OCI-LY3 (cell line): ENCODE results near the gene TRIM15.
A peak's percentile ranks its signal among the peaks of the same experiment; 100 is the strongest.

Source experiments
- H2AFZ ChIP-seq: fragments of 200-600, 300-600 bp; shearing (Covaris generic); 2 replicates; pipeline ENCODE4 v1.6.0; 2014; ENCODE audit warnings: antibody characterized with exemption, low read depth, low read length
- H3K27ac ChIP-seq: fragments of 200-600, 300-600 bp; sonication (generic); 2 replicates; pipeline ENCODE4 v1.5.1; 2014; ENCODE audit warnings: mild to moderate bottlenecking, low read length, moderate library complexity, mixed read lengths
- H3K27me3 ChIP-seq: fragments of 200-600, 300-600 bp; sonication (generic); 2 replicates; pipeline ENCODE4 v1.6.1; 2014; ENCODE audit warnings: low read depth, low read length, mixed read lengths
- H3K36me3 ChIP-seq: fragments of 200-600, 300-600 bp; sonication (generic); replicated peaks from 2 replicates; pipeline ENCODE3; 2014; ENCODE audit warnings: low read depth, low read length, mixed read lengths
- H3K4me1 ChIP-seq: fragments of 300-600, 200-600 bp; sonication (generic); 2 replicates; pipeline ENCODE4 v1.6.1; 2014; ENCODE audit warnings: low read length, mixed read lengths
- H3K4me2 ChIP-seq: fragments of 200-600, 300-600 bp; sonication (generic); 2 replicates; pipeline ENCODE4 v1.6.1; 2014; ENCODE audit warnings: low read length, mixed read lengths
- H3K4me3 ChIP-seq: fragments of 300-600, 200-600 bp; sonication (generic); 2 replicates; pipeline ENCODE4 v1.5.1; 2014; ENCODE audit warnings: antibody characterized with exemption, mild to moderate bottlenecking, low read length, moderate library complexity
- H3K79me2 ChIP-seq: fragments of 300-600, 200-600 bp; shearing (Covaris generic); 2 replicates; pipeline ENCODE4 v1.6.1; 2014; ENCODE audit warnings: mild to moderate bottlenecking, low read length, mixed read lengths
- H3K9ac ChIP-seq: fragments of 300-600, 200-600 bp; shearing (Covaris generic); 2 replicates; pipeline ENCODE4 v1.6.0; 2014; ENCODE audit warnings: mild to moderate bottlenecking, low read length, moderate library complexity
- H3K9me3 ChIP-seq: fragments of 200-600, 300-600 bp; shearing (Covaris generic); 2 replicates; pipeline ENCODE4 v1.6.1; 2014; ENCODE audit warnings: low read length, mixed read lengths; ENCODE audit not compliant: insufficient read depth
- H4K20me1 ChIP-seq: fragments of 200-600, 300-600 bp; sonication (generic); 2 replicates; pipeline ENCODE4 v1.6.1; 2016; ENCODE audit warnings: low read length, mixed read lengths; ENCODE audit not compliant: insufficient read depth
- CTCF ChIP-seq: fragments of 200-600, 300-600 bp; sonication (generic); IDR thresholded peaks from 2 replicates; pipeline ENCODE4 v1.5.1; 2014; ENCODE audit warnings: antibody characterized with exemption, low read length, low read depth
- EZH2phosphoT487 ChIP-seq: fragments of 200-600 bp; shearing (Covaris generic); IDR thresholded peaks from 2 replicates; pipeline ENCODE4 v1.6.1; 2018; ENCODE audit warnings: antibody characterized with exemption, mixed run types, low read depth

The TRIM15 gene

GRCh38 chr6:30157999-30158398 lies 5.3 kb upstream of the TRIM15 start:
- Histone ChIP-seq H2AFZ (no peak overlapping the region), H4K20me1 (no peaks in the 10 kb centered on the region), H3K4me1 (peaks cover 29% of the 10 kb centered on the region), H3K4me3 (no peak overlapping the region), H3K36me3 (no peaks in the 10 kb centered on the region), H3K9me3 (no peaks in the 10 kb centered on the region), H3K27me3 (no peaks in the 10 kb centered on the region), H3K79me2 (no peaks in the 10 kb centered on the region), H3K9ac (no peak overlapping the region), H3K4me2 (peak overlapping the region; percentile 20; the same call in 1 of the 2 replicates), H3K27ac (no peak overlapping the region)
- TF ChIP-seq EZH2phosphoT487 = no peak
- no peak for TF ChIP-seq CTCF

- H4K20me1 ChIP-seq = no peaks in the 10 kb centered on the region
- H3K9me3 ChIP-seq = no peaks in the 10 kb centered on the region
- H3K36me3 ChIP-seq = no peaks in the 10 kb centered on the region
- peaks cover 29% of the 10 kb centered on the region for H3K4me1 ChIP-seq
- no peaks in the 10 kb centered on the region for H3K79me2 ChIP-seq
- TF ChIP-seq CTCF = no peak
- no peak for TF ChIP-seq EZH2phosphoT487
- no peak overlapping the region for H3K9ac ChIP-seq
- H3K27me3 ChIP-seq = no peaks in the 10 kb centered on the region
- H3K27ac ChIP-seq = no peak overlapping the region
- peak overlapping the region; percentile 20 for H3K4me2 ChIP-seq
- H2AFZ ChIP-seq = no peak overlapping the region
- H3K4me3 ChIP-seq = no peak overlapping the region
Measured at GRCh38 chr6:30158475-30159040, 4.8 kb upstream of the TRIM15 start.

GRCh38 chr6:30160008-30160784 lies 3.1 kb upstream of the TRIM15 start:
- H3K4me1 ChIP-seq = peaks cover 29% of the 10 kb centered on the region
- H3K4me3 ChIP-seq = no peak overlapping the region
- no peaks in the 10 kb centered on the region for H3K9me3 ChIP-seq
- no peaks in the 10 kb centered on the region for H3K27me3 ChIP-seq
- no peaks in the 10 kb centered on the region for H3K36me3 ChIP-seq
- H3K79me2 ChIP-seq = no peaks in the 10 kb centered on the region
- no peak overlapping the region for H2AFZ ChIP-seq
- TF ChIP-seq CTCF (no peak), EZH2phosphoT487 (no peak)
- H3K27ac ChIP-seq = no peak overlapping the region
- H4K20me1 ChIP-seq = no peaks in the 10 kb centered on the region
- no peak overlapping the region for H3K9ac ChIP-seq
- H3K4me2 ChIP-seq = no peak overlapping the region

- Histone ChIP-seq H3K4me2 (no peak within 1 kb of the TSS), H3K4me3 (no peak within 1 kb of the TSS), H2AFZ (no peak within 1 kb of the TSS), H3K27ac (no peak within 1 kb of the TSS), H3K27me3 (no peaks in the 10 kb centered on the region), H3K36me3 (no peaks in the 10 kb centered on the region), H4K20me1 (no peaks in the 10 kb centered on the region), H3K4me1 (peaks cover 29% of the 10 kb centered on the region), H3K9ac (no peak within 1 kb of the TSS), H3K9me3 (no peaks in the 10 kb centered on the region), H3K79me2 (no peaks in the 10 kb centered on the region)
- no peak for TF ChIP-seq CTCF
- no peak for TF ChIP-seq EZH2phosphoT487
Measured at GRCh38 chr6:30160785-30161531, 2.4 kb upstream of the TRIM15 start, which contains the start of gene TRIM10. Gene TRIM10, minus strand, starts transcription at chr6:30161211. Its CDS starts 353 bp downstream, at chr6:30160858.
